ENCODE measurements around the gene MEI1.

The MEI1 gene

GRCh38 chr22:41808400-41808799 lies 109.1 kb downstream of the MEI1 start:
- H3K9me3 Mint-ChIP-seq, result no peaks in the 10 kb centered on the region
- H3K27ac Mint-ChIP-seq, result no peak overlapping the region
- H3K4me3 Mint-ChIP-seq, result no peak overlapping the region
- peaks cover 11% of the 10 kb centered on the region for H3K36me3 Mint-ChIP-seq (ENCODE audit: low read depth)
- no peaks in the 10 kb centered on the region for H3K27me3 Mint-ChIP-seq
- H3K4me1 Mint-ChIP-seq, result peaks cover 13% of the 10 kb centered on the region
- no peak for ATAC-seq
- DNase-seq, result no peak

GRCh38 chr22:41810022-41810421 lies 110.7 kb downstream of the MEI1 start:
- no peak for ATAC-seq
- peaks cover 2% of the 10 kb centered on the region for H3K4me1 Mint-ChIP-seq
- no peaks in the 10 kb centered on the region for H3K27me3 Mint-ChIP-seq
- H3K4me3 Mint-ChIP-seq, result no peak overlapping the region
- no peak overlapping the region for H3K27ac Mint-ChIP-seq
- H3K36me3 Mint-ChIP-seq (ENCODE audit: low read depth), result peaks cover 17% of the 10 kb centered on the region
- no peaks in the 10 kb centered on the region for H3K9me3 Mint-ChIP-seq
- no peak for DNase-seq

- ATAC-seq, result no peak
- no peaks in the 10 kb centered on the region for H3K4me1 Mint-ChIP-seq
These were observed 113.7 kb downstream of the MEI1 start for GRCh38 chr22:41812805-41813545.

GRCh38 chr22:41813726-41814410 lies 114.6 kb downstream of the MEI1 start:
- Mint-ChIP-seq H3K27me3 (no peaks in the 10 kb centered on the region), H3K4me3 (no peak overlapping the region), H3K4me1 (no peaks in the 10 kb centered on the region), H3K27ac (no peak overlapping the region), H3K36me3 (ENCODE audit: low read depth) (peaks cover 22% of the 10 kb centered on the region), H3K9me3 (no peaks in the 10 kb centered on the region)
- ATAC-seq (no peak), DNase-seq (no peak)

More at GRCh38 chr22:41812805-41813545, 113.7 kb downstream of the MEI1 start:
- Mint-ChIP-seq H3K4me3 (no peak overlapping the region), H3K36me3 (ENCODE audit: low read depth) (peaks cover 24% of the 10 kb centered on the region), H3K27me3 (no peaks in the 10 kb centered on the region), H3K9me3 (no peaks in the 10 kb centered on the region), H3K27ac (no peak overlapping the region)
- no peak for DNase-seq

- Mint-ChIP-seq H3K4me3 (no peak overlapping the region), H3K27me3 (no peaks in the 10 kb centered on the region), H3K9me3 (no peaks in the 10 kb centered on the region), H3K36me3 (ENCODE audit: low read depth) (peaks cover 24% of the 10 kb centered on the region), H3K4me1 (peaks cover 2% of the 10 kb centered on the region), H3K27ac (no peak overlapping the region)
- ATAC-seq (no peak), DNase-seq (no peak)
These were observed 116.4 kb downstream of the MEI1 start for GRCh38 chr22:41815716-41816115.

DNA sequence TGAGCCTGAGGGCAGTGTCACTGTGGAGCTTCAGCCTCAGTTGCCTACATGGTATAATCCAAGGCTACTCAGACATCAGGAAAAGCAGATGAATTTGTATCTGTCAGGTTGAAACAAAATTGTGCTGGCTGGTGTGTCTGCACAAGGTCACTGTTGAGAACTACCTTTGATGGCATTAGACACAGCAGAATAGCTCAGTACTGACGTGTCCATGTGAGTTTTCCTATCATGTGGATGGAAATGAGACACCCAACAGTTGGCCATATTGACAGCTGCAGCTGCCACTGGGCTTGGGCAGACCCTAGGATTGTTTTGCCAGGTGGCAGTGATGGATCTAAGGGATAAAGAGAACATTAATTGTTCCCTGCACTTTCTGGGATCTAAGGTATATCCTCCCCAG lies 116.9 kb downstream of the MEI1 start:
- Mint-ChIP-seq H3K4me3 (no peak overlapping the region), H3K27ac (no peak overlapping the region)

GRCh38 chr22:41816871-41817270 lies 117.6 kb downstream of the MEI1 start:
- Mint-ChIP-seq H3K4me3 (no peak overlapping the region), H3K4me1 (peaks cover 10% of the 10 kb centered on the region), H3K27ac (no peak overlapping the region), H3K27me3 (no peaks in the 10 kb centered on the region), H3K36me3 (ENCODE audit: low read depth) (peaks cover 24% of the 10 kb centered on the region), H3K9me3 (no peaks in the 10 kb centered on the region)
- ATAC-seq (no peak), DNase-seq (no peak)

More for the DNA sequence above, 116.9 kb downstream of the MEI1 start:
- H3K4me1 Mint-ChIP-seq, result peaks cover 4% of the 10 kb centered on the region
- H3K9me3 Mint-ChIP-seq, result no peaks in the 10 kb centered on the region
- DNase-seq (no peak), ATAC-seq (no peak)
- H3K36me3 Mint-ChIP-seq (ENCODE audit: low read depth), result peaks cover 27% of the 10 kb centered on the region
- H3K27me3 Mint-ChIP-seq, result no peaks in the 10 kb centered on the region

- Mint-ChIP-seq H3K36me3 (ENCODE audit: low read depth) (peaks cover 26% of the 10 kb centered on the region), H3K27me3 (no peaks in the 10 kb centered on the region), H3K27ac (no peak overlapping the region), H3K9me3 (no peaks in the 10 kb centered on the region), H3K4me1 (peaks cover 21% of the 10 kb centered on the region), H3K4me3 (no peak overlapping the region)
- ATAC-seq (no peak), DNase-seq (no peak)
These were observed 118.7 kb downstream of the MEI1 start for GRCh38 chr22:41818011-41818410.

DNA sequence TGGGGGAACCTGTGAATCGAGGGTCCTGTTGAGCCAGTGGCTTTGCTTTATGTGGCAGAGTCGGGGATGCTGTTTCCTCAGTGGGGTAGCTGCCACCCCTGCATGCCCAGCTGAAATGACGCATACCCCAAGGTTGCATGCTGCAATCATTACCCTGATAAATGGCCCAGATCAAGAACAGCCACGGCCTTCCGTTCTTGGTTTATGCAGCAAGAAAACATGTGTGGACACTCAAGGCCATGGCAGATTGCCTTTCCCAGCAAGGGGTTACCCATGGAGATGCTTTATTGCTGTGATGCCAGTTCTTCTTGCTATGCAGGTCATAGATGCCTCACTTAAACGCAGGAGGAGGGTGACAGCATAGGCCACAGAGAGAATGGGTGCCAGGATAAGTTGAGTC lies 119.3 kb downstream of the MEI1 start:
- no peak for ATAC-seq
- Mint-ChIP-seq H3K27me3 (no peaks in the 10 kb centered on the region), H3K27ac (no peak overlapping the region), H3K9me3 (no peaks in the 10 kb centered on the region), H3K4me3 (no peak overlapping the region), H3K4me1 (peaks cover 25% of the 10 kb centered on the region), H3K36me3 (ENCODE audit: low read depth) (peaks cover 26% of the 10 kb centered on the region)
- no peak for DNase-seq

GRCh38 chr22:41819257-41819656 lies 120.0 kb downstream of the MEI1 start:
- Mint-ChIP-seq H3K9me3 (no peaks in the 10 kb centered on the region), H3K36me3 (ENCODE audit: low read depth) (peaks cover 30% of the 10 kb centered on the region), H3K27me3 (no peaks in the 10 kb centered on the region), H3K4me3 (no peak overlapping the region), H3K4me1 (peaks cover 32% of the 10 kb centered on the region), H3K27ac (no peak overlapping the region)
- ATAC-seq (no peak), DNase-seq (no peak)

GRCh38 chr22:41820447-41820846 lies 121.1 kb downstream of the MEI1 start:
- no peak overlapping the region for H3K4me3 Mint-ChIP-seq
- peaks cover 34% of the 10 kb centered on the region for H3K4me1 Mint-ChIP-seq
- no peak for DNase-seq
- H3K36me3 Mint-ChIP-seq (ENCODE audit: low read depth), result peaks cover 27% of the 10 kb centered on the region
- no peak overlapping the region for H3K27ac Mint-ChIP-seq
- H3K27me3 Mint-ChIP-seq, result no peaks in the 10 kb centered on the region
- no peaks in the 10 kb centered on the region for H3K9me3 Mint-ChIP-seq
- ATAC-seq, result no peak

GRCh38 chr22:41821471-41822316 lies 122.4 kb downstream of the MEI1 start:
- ATAC-seq (no peak), DNase-seq (no peak)
- H3K27me3 Mint-ChIP-seq, result no peaks in the 10 kb centered on the region
- no peaks in the 10 kb centered on the region for H3K9me3 Mint-ChIP-seq
- peaks cover 37% of the 10 kb centered on the region for H3K4me1 Mint-ChIP-seq
- H3K36me3 Mint-ChIP-seq (ENCODE audit: low read depth), result peaks cover 28% of the 10 kb centered on the region
- H3K27ac Mint-ChIP-seq, result peak overlapping the region; percentile 93
- H3K4me3 Mint-ChIP-seq, result no peak overlapping the region

DNA sequence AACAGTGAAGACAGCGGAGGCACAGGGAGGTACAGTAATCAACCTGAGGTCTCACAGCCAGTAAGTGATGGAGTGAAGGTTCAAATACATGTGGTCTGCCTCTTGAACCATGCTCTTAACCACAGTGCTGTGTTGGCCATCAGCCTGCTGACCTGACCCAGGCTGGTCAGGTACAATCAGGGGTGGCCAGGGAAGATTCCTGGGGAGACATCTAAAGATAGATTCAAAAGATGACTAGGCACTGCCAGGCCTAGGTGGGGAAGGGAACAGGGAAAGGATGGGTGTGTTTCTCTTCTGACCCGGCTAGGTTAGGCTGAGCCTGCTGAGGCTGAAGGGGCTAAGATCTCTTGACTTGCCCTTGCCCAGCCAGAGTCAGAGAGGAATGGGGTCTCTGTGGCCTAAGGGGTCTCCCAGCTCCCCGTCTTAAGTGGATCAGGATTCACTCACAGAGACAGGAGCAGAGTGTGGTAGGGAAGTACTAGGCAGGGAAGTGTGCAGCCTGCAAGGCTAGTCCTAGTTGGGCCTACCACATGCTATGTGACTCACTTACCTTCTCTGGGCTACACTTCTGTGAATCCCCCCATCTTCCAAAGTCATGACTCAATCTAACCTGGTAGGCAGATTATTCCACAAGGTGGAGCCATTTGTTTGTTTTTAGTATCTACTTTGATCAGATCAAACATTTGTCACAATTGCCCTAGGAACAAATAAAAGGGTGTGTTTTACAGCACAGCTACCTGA lies 123.2 kb downstream of the MEI1 start:
- Mint-ChIP-seq H3K27ac (peak overlapping the region; percentile 93), H3K36me3 (ENCODE audit: low read depth) (peaks cover 24% of the 10 kb centered on the region), H3K27me3 (no peaks in the 10 kb centered on the region), H3K9me3 (no peaks in the 10 kb centered on the region), H3K4me1 (peaks cover 43% of the 10 kb centered on the region), H3K4me3 (no peak overlapping the region)
- DNase-seq, result peak; percentile 38
- ATAC-seq, result peak; percentile 99

- Mint-ChIP-seq H3K27me3 (no peaks in the 10 kb centered on the region), H3K36me3 (ENCODE audit: low read depth) (peaks cover 21% of the 10 kb centered on the region), H3K27ac (peak overlapping the region; percentile 44), H3K4me1 (peaks cover 47% of the 10 kb centered on the region), H3K9me3 (no peaks in the 10 kb centered on the region), H3K4me3 (no peak overlapping the region)
- DNase-seq (no peak), ATAC-seq (no peak)
These were observed 124.5 kb downstream of the MEI1 start for GRCh38 chr22:41823797-41824196.
